IPS DF 19.7 (cell line): Measurements from ENCODE around the gene MEF2A.

Experiments
- DNase-seq: peaks from one replicate; pipeline ENCODE4 v3.0.0-alpha.2; 2013; ENCODE audit warnings: low read depth, low spot score

MEF2A gene

DNA sequence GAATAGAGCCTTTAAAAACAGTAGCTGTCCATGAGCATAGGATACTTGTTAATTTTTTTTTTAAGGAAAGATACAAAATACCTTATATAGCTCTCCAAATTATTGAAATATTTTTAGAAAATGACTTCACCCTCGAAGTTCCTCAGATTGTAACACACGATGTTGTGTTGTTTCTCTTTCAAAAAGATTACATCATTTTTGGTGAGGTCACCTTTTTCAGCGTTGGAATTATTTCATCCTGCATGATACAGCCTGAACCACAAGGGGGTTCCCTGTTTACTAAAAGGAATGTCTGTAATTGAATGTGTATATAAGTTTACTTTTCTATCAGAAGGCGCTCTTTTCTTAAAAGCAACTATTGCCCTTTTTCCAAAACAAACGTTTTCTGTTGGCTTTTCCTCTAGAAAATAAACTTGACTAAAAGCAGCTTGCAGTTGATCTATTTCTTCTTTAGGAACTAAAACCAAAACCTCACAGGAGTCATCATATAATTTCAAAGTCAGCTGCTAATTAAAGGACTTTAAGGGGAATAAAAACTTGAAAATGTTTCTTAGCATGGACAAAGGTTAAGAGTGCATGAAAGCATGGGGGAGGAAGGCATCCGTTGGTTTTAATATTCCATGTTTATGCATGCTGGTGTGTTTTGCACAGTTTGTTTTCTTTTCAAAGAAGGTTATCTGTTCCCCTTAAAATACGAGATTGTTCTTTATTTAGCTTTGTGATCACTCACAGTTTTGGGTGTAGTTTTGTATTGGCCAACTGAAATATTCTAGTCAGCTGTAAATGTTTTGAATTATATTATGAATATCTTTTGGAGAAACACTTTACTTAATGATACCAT is 138.0 kb downstream of the MEF2A start:
- no peak for DNase-seq

GRCh38 chr15:99704444-99704838 is 138.7 kb downstream of the MEF2A start:
- DNase-seq = peak; percentile 42

DNA sequence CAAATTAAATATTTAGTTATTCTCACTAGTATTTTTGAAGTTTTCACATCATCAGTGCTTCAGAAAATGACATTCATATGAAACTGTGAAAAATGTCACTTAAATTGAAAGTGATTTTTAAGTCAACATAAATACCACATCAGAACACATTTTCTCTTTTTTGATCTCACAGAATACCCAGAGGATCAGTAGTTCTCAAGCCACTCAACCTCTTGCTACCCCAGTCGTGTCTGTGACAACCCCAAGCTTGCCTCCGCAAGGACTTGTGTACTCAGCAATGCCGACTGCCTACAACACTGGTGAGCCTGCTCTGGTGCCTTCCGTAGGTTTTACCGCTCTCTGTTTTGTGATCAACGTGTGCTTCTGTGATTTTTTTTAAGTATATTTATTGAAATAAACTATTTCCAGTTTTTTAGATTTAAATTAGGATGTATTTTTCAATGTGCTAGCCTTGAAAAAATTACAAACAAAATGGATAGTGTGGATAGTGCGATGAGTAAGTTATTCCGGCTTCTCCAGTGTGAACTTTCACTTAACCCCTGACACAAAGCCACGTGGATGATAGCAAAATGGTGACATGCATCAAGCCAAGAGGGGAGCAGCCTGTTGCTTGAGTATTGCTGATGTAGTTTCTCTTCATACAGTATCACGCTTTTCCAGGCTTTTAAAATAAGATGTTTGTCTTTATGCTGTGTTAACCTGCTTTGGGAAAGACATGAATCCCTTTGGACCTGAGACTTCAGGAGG is 140.9 kb downstream of the MEF2A start:
- no peak for DNase-seq

DNA sequence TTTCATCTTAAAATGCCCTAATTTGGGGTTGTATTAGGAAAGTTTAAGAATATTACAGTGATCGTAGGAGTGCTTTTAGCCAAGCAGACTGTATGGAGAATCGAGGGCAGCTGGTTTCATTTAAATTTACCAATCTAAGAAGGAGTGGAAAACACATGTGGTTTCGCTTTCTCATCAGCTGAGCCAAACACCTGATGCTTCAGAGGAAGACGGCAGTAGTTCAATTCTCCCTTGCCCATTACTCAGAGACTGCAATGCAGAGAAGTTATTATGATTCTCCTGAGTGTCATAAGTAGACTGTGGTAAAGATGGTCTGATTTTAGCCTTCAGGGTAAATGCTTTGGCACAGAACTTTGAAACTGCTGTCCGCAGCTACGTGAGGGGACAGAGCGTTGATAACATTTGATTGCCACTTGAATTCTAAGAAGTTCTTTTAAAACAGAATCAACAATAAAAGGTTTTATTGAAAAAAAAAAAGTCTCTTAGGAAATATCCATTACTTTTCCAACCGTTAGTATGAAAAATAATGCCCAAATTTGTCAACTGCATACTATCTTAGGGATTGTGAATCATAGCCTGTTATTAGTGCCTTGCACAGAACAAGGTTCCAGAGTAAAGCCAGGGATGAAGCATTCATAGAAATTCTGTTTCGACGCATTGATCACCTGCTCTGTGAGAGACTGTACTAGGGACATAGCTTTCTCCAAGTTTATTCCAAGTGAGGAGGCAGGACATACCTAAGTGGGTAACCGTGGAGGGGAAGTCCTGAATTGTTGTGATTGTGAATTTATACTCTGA is 141.9 kb downstream of the MEF2A start:
- DNase-seq = no peak

- no peak for DNase-seq
Measured at GRCh38 chr15:99708563-99708962, 142.8 kb downstream of the MEF2A start.

DNA sequence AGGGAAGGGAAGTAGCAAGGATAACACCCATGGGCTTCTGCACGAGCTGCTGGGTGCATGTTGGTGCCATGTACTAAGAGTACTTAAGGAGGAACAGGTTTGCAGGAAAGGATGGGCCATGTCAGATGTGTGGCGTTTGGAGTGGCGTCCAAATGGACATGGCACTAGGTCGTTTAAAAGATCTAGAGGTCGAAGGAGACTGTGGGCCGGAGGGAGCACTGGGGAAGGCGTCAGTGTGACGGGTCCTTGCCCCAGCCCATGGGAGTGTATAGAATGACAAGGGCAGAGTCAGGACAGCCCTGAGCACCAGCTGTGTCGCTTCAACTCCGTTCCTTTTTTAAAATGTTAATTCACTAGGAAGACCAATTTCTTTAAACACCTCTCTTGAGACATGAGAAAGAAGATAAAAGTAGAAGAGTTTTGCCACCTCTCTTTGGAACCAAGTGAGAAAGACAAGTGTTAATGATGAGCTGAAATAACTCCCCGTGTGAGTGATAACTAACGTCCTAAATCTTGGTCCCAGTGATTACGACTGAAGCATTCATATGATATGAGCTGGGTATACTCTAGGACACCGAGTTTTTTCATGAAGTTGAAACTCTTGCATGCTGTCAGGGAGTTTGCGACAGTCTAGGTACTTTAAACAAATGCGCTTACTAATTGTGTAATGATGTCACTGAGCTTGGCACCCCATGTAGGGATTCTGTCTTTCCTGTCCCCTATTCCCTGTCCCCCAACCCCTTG is 143.6 kb downstream of the MEF2A start:
- no peak for DNase-seq

- no peak for DNase-seq
Measured at GRCh38 chr15:99711625-99712024, 145.8 kb downstream of the MEF2A start.

DNA sequence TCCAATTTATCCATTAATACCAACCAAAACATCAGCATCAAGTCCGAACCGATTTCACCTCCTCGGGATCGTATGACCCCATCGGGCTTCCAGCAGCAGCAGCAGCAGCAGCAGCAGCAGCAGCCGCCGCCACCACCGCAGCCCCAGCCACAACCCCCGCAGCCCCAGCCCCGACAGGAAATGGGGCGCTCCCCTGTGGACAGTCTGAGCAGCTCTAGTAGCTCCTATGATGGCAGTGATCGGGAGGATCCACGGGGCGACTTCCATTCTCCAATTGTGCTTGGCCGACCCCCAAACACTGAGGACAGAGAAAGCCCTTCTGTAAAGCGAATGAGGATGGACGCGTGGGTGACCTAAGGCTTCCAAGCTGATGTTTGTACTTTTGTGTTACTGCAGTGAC is 146.6 kb downstream of the MEF2A start:
- DNase-seq = no peak

DNA sequence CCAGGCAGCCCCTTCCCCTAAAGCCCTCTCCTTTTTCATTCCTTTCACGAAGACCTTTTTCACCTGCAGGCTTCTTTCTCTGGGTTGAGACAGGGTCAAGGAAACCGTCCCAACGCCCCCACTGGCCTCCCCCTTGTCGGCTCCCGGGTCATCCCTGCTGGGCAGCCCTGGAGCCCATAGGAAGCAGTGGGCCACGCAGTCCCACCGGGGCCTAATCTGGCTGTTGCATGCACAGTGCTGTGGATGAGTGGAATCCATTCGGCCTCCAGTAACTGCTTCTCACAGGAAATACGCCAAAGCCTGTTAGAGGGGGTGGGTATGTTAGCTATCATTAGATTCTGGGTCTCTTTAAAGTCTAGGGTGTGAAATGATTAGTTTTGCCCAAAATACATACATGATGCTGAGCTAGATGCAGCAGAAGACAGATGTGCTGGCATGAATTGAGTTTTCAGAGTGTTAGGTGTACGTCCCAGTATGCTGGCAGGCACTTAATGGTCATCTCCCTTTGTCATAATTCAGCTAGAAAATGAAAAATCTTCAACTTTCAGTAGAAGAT is 150.8 kb downstream of the MEF2A start:
- no peak for DNase-seq

GRCh38 chr15:99717161-99718009 is 151.6 kb downstream of the MEF2A start:
- DNase-seq = no peak

DNA sequence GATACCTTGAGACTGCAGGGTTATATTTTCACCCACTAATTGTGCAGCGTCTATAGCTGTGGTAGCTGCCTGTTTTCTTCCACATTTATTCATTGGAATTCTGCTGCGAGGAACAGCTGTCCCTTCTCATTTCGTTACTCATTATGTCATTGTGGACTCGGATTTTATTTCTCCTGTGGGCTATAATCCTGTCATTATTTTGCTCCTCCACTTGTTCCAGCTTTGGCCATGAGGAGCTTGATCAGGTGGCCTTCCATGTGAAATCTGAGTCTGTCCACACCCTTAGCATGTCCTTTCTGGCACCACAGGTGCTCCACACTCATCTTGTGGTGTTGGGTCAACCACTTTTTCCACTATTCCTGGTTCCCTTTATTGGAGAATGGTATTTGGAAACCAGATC is 152.6 kb downstream of the MEF2A start:
- DNase-seq = no peak

DNA sequence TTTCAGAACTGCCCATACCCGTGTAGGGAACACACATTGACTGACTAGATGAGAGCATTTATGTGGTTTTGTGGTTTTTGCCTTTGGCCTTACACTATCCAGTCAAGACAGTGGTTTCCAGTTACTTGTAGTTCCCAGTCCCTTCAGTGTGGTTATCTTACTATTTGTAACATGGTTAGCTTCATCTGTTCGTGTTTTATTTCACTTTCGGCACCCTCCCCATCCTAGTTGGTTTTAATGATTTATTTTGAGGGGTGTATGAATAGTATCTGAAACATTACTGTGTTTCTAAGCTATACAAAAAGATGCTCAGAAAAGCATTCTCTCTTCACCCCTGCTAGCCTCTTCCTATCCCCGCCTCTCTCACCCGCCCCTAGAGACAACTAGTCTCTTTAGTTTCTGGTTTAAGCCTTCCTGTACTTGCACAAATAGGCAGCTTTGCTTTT is 153.3 kb downstream of the MEF2A start:
- DNase-seq = no peak

DNA sequence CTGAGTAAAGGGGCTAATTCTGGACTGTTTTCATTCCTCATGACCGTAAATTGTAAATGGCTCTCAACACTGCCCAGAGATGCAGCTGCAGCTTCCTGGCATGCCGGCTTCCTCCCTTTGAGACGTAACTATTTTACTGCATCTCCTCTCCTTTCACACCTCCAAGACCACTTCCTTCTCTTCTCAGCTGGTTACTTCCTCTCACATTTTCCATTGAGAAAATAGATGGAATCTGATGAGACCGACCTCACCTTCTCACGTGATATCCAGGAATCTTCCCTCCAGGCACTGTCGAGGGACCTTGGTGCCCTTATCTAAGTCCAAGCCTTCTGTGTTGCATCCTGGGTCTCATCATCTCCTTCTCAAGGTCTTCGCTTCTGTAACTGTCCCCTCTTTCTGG is 154.7 kb downstream of the MEF2A start:
- no peak for DNase-seq

GRCh38 chr15:99721104-99721778 is 155.5 kb downstream of the MEF2A start:
- DNase-seq = no peak

DNA sequence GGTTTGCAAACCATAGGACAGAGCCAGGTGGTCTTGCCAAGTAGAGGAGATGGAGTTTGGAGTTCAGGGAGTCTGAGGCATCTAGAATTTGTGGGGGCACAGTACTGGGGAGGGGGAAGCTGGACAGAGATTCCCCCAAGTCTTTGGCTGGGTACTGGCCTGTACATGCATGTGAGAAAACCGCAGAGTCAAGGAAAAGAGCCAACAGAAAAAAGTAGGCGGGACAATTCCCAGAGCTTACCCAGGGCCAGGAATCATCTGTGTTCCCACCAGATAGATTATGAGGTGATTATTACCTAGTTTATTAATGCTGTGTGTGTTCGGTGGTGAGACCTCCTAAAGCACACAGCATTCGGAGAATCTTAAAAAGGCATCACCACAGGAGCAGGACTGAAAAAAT is 156.1 kb downstream of the MEF2A start:
- no peak for DNase-seq

DNA sequence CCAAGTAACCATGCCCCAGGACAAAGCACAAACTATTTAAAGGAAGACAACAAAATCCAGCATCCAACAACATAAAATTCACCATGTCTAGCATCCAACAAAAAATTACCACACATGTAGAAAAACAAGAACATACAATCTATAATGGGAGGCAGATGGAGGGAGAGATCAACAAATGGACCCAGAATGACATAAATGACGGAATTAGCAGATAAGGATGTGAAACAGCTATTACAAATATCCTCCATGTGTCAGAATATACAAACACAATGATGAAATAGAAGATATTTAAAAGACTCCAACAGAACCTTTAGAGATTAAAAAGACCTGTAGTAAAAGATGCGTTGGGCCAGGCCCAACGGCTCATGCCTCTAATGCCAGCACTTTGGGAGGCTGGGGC is 156.6 kb downstream of the MEF2A start:
- no peak for DNase-seq

DNA sequence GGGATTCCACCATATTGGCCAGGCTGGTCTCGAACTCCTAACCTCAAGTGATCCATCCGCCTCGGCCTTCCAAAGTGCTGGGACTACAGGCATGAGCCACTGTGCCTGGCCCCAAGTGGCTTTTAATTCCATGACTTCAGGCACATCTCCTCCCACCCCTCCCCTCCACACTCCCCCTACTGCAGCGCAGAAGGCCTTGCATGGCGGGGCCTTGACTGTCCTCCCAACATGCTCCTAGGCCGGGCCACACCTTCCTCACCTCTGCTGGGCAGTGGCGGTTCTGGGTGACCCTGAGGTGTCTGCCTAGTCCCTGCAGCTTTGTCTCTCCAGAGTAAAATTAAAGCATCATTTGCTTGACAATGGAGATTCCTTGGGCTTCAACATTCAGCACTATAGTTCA is 160.5 kb downstream of the MEF2A start:
- DNase-seq = no peak

- no peak for DNase-seq
Measured at GRCh38 chr15:99727330-99727729, 161.5 kb downstream of the MEF2A start.

- no peak for DNase-seq
Measured at GRCh38 chr15:99727733-99728132, 161.9 kb downstream of the MEF2A start.

GRCh38 chr15:99728916-99729315 is 163.1 kb downstream of the MEF2A start:
- DNase-seq = no peak
